HG03064 (cell line): Measurements from ENCODE around the gene TP53RK.

Experiments used
- ATAC-seq: cut with Tn5 transposase; IDR thresholded peaks from one replicate; pipeline ENCODE4 v1.9.1; 2021; ENCODE audit warnings: low read depth; ENCODE audit not compliant: unreplicated experiment

The TP53RK gene

DNA sequence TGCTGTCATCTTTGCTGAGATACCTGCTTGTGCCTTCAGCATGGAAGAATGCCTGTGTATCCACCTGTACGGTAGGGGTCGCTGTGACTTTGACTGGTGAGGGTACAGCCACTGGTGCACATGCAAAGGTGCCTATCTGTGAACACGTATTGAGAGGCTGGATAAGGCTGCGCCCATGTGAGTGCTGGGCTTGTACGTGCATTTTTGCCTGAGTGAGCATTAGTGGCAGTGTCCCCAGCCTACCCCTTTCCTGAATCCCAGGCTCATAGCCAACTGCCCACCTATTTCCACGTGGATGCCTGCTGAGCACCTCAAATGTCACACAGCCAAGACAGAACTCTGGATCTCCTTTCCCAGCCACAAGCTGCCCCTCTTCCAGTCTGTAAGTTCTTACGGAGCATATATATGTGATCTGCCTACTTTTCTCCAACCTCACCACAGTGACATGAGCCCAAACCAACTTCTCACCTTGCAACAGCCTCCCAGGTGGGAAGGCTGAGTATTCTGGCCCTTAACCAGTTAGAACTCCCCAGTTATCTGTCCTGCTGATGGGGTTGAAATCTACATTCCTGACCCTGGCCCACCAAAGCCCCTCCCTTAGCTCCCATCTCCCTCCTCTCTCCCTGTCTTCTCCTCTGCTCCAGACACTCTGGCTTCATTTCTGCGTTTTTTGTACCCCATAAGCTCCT is 19.1 kb upstream of the TP53RK start:
- ATAC-seq = no peak

DNA sequence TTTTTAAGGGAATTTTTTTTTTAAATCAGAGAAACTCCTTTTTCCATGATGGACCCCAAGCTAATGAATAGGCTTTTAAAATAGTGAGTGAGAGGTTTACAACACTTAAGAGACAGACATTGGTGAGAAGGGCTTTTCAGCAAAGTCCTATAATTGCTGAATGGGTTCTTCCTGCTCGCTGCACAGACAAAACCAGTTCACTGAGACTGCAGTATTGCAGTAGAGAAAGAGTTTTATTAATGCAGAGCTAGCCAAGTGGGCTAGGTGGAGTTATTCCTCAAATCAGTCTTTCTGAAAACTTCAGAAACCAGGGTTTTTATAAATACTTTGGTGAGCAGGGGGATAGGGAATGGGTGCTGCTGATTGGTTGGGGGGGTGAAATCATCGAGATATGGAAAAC is 17.0 kb upstream of the TP53RK start:
- no peak for ATAC-seq

DNA sequence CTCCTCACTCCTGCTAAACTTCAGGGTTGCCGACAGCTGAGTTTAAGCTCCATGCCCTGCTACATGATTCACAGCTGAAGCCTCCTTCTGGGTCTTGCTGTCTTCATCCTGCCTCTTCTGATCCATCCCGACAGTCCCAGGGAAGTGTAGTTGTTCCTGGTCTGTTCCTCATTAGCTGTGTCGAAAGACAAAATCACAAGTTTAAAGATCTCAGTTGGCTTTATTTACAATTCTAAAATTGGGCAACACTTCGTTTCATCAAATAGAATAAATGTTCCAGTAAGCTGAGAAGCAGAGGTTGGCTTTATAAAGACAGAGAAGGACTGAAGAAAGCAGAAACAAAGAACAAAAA is 16.1 kb upstream of the TP53RK start:
- ATAC-seq = no peak

DNA sequence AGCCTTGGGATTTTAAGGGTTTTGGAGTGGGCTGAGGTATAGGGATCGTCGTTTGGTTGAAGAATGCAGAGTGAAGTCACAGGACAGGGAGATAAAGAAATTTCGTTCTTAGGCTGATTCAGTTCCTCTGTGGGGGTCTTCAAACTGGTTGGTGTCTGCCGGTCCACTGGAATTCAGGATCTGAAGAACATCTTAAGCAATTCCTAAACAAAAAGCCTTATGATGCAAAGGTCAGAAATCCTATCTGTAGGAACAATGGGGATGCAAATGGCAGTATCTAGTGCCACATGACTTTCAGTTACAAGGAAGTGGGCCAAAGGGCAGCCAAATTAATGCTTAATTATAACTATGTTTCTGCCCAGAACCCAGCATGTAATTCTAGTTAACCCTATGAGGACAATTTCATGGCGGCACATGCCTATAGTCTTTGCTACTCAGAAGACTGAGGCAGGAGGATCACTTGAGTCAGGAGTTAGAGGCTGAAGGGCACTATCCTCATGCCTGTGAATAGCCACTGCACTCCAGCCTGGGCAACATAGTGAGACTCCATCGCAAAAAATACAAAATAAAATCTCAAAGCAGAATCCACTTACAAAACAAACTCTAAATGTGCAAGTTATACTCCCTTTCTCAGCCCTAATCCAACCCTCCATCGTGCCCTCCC is 15.6 kb upstream of the TP53RK start:
- ATAC-seq = no peak

DNA sequence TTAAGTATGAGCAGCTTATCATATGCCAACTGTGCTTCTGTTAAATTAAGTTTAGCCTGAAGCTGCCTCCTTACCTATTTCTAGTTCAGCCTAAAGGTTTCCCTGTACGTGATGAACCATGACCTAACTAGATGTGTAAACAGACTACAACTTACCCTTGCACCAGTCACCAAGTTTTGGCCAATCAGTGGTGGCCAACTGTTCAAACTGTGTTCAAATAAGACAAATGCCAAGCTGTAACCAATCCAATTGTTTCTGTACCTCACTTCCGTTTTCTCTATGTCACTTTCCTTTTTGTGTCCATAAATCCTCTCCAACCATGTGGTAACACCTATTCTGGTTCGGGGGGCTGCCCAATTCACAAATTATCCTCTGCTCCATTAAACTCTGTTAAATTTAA is 14.2 kb upstream of the TP53RK start:
- ATAC-seq = no peak

DNA sequence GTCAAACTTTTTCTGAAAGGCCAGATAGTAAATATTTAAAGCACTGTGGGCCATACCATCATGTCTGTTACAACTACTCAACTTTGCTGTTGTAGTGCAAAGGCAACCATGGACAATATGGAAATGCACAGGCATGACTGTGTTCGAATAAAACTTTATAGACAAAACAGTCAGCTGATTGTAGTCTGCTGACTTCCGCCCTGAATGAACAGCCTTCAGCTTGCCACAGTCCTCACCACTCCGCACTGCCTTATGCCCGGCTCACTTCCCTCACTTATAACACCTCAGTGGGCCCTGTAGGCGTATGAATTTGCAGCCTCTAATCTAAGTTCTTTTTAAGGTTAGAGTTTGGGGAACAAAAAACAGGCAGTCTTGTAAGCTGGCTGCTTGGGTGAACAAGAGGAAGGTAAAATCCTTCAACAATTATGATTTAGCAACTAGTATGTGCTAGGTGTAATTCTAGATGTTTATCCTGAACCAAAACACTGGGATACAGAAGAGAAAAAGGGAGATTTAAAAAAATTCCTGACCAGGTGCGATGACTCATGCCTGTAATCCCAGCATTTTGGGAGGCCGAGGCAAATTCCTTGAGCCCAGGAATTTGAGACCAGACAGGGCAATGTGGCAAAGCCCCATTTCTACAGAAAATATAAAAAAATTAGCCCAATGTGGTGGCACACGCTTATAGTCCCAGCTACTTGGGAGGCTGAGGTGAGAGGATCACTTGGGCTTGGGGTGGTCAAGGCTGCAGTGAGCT is 13.4 kb upstream of the TP53RK start:
- no peak for ATAC-seq

DNA sequence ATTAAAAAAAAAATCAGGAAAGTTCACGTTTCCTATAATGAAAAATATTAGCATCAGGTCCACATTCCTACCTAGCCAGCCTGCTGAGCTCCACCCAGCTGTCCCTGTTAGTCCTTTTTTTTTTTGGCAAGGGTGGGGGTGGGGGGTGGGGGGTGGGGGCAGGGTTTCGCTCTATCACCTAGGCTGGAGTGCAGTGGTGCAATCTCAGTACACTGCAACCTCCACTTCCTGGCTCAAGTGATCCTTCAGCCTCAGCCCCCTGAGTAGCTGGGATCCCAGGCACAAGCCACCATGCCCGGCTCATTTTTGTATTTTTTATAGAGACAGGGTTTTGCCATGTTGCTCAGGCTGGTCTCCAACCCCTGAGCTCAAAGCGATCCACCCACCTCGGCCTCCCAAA is 12.7 kb upstream of the TP53RK start:
- ATAC-seq = no peak

DNA sequence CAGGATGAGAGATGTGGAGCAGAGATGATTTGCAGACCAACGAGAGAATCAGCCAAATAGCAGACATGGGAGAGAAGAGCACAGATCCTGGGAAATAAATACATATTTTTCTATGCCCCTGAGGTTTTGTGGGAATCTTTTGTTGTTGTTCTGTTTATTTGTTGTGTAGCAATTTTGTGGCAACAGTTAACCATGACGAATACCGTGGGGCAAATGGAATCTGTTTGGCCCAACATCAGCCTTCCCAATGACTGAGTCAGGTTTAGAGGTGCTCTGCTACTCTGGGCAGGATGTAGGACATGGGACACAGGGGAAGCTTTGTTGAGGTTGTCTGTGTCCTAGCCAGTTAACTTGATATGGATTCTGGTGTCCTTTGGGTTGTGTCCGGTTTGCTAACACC is 12.3 kb upstream of the TP53RK start:
- no peak for ATAC-seq

DNA sequence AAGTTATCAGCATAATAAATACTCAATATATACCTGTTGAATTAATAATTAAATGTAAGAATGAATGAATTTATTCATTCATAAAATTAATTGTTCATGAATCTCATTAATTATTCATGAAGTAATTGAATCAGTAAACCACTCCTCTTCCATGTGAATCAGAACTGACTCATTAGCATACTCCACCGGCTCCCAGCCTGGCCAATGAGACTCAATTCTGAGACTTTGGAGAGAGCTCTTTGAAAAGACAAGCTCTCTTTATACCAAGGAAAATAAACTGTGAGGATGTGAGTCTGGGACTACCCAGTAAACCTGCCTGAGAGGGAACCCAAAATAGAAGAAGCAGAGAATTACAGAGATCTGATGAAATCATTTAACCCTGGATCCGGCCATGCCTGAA is 11.8 kb upstream of the TP53RK start:
- ATAC-seq = no peak

DNA sequence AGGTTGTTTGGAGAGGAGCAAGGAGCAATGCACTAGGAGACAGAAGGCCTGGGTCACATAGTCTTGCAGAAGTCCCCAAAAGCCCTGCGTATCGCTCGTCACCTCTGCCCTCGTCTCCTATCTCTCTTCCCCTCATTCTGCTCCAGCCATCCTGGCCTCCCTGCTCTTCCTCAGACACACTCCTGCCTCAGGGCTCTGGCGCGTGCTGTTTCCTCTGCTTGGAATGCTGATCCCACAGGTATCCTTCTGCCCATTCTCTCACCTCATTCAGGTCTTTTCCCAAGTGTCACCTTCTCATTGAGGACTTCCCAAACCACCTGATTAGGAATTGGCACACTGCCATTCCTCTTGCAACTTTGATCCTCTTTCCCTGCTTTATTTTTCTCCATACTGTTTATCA is 11.2 kb upstream of the TP53RK start:
- ATAC-seq = no peak

DNA sequence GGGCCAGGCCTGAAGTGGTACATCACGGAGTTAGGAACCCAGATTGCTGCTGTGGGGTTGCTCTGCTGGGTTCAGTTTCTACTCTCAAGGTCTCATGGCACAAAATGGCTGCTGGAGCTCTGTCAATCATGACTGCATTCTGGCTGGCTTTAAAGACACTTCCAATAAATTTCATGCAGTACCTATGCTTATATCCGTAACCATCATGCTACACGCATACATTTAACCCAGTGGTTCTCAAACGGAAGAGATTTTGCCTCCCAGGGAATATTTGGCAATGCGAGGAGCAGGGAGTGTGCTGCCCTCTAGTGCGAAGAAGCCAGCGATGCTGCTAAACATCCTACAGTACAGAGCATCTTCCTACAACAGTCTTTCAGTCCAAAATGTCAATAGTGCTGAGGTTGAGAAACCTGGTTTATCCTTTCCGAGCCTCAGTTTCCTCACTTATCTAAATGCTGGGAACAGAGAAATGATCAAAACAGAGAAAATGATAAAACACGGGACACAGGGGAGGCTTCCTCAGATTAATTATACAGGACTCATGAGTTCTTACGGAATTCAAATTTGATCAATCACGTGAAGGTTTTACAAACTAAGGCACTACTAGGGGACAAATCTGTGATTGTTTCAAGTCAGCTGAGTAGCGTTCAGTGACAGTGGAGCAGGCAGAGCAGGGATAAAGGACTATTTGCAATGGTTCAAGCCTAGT is 10.6 kb upstream of the TP53RK start:
- ATAC-seq = no peak

DNA sequence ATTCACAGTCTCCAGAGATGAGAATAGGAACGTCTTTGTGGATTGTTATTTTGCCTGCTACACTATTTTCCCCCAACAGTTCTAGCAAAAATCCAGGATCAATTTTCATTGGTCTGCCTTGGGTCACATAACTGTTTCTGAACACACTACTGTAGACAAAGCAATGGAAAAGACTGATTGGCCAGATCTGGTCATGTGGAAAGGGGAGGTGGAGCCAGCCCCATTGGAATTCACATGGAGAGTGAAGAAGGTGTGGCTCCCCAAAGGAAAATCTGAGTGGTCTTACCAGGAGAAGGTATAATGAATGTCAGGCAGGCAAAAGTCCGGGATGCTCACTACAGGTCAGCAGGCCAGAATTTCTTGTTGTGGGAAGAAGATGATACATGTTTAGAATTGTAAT is 9.5 kb upstream of the TP53RK start:
- ATAC-seq = no peak

DNA sequence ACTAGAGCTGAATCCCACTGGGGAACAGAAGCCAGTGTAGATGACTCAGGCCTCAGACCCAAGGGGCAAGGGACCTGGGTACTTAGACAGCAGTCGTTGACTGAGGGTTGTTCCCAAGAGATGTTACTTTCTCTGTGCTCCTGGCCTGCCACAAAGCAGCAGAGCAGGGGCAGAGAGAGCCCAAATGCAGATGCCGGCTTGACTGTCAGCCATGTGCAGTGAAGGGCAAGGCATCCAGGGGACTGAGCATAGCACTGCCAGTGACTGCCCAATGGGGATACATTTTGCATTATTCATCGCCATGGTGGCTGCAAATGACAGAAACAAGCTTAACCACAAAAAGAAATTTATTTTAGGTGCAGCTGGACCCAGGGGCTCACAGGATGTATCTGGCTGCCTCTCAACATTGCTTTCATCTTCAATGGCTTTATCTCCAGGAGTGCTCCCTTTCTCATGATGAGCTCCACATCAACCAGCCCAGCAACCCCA is 7.6 kb upstream of the TP53RK start:
- ATAC-seq = no peak

DNA sequence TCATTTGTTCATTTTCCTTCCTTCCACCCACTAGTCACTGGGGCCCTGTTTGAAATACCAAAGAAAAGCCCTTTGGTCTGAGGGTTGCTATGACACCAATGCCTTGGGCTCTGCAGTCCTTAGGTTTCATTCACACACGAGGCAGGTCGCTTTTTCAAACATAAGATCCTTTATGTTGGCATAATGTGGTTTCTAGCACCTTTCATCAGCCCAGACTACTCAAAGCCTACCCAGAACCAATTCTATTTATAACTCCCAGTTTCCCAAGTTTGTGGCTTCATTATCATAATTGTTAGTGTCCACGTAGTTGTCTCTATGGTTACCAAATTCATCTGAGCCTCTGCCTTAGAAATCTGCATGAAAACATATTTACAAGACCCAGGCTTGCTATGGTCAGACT is 6.6 kb upstream of the TP53RK start:
- ATAC-seq = no peak

DNA sequence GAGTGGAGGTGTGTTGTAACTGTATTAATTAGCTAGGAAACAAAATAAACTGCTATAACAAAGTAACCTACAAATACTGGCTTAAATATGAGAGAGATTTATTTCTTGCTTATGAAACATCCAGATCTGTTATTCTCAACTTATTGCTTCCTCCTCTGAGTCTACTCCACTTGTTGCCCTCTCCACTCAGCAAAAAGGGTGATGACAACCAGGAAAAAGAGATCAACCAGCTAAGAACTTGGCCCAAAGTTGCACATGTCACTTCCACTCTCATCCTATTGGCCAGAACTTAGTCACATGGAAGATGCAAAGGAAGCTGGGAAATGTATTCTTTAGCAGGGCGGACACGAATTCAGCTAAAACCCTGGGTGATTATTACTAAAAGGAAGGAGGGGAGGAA is 5.2 kb upstream of the TP53RK start:
- ATAC-seq = no peak

DNA sequence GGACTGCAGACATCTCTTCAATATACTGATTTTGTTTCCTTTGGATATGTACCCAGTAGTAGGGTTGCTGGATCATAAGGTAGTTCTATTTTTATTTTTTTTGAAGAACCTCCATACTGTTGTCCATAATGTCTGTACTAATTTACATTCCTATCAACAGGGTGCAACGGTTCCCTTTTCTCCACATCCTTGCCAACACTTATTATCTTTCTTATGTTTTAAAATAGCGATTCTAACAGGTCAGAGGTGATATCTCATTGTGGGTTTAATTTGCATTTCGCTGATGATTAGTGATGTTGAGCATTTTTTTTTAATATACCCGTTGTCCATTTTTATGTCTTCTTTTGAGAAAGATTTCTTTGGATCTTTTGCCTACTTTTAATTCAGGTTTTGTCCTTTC is 2.0 kb upstream of the TP53RK start:
- ATAC-seq = no peak

DNA sequence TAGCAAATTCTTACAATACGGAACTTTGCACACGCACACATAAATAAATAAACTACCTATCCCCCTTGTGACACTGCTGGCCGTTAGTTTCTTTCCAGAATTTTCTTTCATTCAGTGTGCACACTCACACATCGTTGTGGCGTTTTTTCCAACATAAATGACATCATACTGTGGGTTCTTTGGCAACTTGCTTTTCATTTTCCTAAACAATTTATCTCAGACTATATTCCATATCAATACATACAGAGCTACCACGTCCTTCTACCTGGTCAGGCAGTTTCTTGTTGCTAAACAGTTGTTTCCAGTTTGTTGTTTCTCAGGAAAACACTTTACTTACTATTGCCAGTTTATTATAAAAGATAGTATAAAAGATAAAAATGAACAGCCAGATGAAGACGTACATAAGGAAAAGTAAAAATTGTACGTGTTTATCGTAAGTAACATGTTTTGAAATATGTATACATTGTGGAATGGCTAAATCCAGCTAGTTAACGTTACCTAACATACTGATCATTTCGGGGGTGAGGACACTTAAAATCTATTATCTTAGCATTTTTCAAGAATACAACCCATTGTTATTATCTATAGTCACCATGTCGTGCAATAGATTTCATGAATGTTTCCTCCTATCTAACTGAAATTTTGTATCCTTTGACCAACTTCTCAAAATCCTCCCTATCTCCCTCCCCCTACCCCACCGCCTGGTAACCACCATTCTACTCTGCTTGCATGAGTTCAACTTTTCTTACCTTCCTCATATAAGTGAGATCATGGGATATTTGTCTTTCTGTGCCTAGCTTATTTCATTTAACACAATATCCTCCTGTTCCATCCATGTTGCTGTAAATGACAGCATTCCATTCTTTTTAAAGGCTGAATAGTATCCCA is 1.2 kb upstream of the TP53RK start:
- no peak for ATAC-seq

DNA sequence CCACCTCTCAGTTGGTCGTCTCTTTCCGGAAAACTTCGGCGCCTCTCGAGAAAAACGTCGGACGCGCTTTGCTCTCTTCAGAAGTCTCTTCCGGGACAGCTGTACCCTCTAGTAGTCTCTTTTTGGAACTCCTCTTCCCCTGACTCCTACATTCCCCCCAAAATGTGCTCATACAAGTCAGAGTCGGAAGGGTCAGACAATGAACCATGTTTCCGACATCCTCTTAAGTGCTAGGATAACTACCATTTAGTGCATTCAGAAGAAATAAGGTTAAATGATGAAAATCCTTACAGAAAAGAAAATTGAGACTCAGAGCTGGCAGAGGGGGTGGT is 476 bp upstream of the TP53RK start:
- ATAC-seq = no peak

DNA sequence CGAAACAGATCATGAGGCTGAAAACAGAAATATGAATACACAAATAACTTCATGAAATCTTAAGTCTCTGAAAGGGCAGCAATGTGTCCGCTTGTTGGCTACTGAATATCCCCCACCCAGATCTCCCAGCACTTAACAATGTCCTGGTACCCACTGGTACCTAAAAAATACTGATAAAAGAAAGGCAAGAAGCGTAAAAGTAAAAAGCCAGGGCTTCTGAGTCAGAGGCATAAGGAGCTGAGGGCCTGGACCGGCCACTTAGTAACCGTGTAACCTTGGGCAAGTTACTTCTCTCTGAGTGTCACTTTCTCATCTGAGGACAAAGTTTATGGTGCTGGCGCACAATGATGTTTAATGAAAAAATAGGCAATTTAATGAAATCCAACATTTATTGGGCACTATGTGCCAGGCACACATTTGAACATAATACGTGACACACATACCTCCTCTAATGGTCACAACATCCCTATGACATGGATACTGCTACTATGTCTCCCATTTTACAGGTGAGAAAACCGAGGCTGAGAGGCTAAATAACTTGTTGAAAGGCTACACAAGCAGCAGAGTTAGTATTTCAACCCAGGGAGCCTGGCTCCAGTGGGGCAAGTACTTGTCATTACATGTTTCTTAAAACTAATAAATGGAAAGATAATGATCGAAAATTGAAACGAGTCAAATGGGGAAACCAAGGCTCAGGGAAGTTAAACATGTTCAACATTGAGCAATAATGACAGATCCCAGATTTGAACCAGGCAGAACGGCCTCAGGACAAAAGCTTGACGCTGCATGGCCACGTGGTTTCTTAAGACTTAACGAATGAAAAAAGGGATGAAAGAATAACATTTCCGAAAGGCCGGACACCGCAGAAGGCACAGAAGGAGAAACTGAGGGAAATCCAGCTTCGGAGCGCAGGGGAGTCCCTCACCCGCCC is 828 bp downstream of the TP53RK start:
- ATAC-seq = no peak
